ENCODE results near the gene TELO2. TPM values are rescaled to one million over a fixed set of nuclear protein-coding genes. Genes with fewer than 3 reads are reported as not detected.
A peak's percentile ranks its signal among the peaks of the same experiment; 100 is the strongest.

The TELO2 gene
- total and polyA plus RNA-seq, 2 donors (not counting 3 experiments of a cell fraction or from before 2014, with no cell fraction given), result 30.7 to 61.6 TPM

DNA sequence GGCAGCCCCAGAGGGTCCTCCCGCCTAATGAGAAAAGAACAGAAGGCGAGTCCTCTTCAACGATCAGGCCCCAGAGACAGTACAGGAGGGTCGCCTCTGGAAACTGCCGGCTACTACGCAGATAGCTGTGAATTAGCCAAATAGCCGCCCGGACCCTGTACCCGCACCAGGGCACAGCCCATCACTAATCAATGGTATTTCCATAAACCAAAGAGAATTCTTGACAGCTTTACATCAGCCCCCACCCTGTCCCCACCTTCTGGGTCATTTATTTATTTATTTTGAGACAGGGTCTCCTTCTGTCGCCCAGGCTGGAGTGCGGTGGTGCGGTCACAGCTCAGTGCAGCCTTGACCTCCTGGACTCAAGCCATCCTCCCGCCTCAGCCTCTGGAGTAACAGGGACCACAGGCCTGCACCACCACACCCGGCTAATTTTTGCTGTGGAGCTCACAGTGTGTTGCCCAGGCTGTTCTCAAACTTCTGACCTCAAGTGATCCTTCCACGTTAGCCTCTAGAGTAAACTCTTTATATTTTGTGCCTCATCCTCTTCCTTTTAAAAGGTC is 17.5 kb upstream of the TELO2 start:
- Histone ChIP-seq H3K36me3 (ENCODE audit: control insufficient read depth in 2 of 2, extremely low read depth in 1 of 2, insufficient read depth in 2 of 2, low read length in 2 of 2) (no peaks in the 10 kb centered on the region), H3K27ac (ENCODE audit: insufficient read depth, low read depth, low read length) (no peak overlapping the region), H3K4me1 (ENCODE audit: control insufficient read depth, extremely low read depth, insufficient read depth, low read length) (peaks cover 5% of the 10 kb centered on the region), H3K9me3 (replicated peaks; ENCODE audit: control insufficient read depth, insufficient read depth, low read length) (no peaks in the 10 kb centered on the region), H3K4me2 (ENCODE audit: insufficient read depth, low read length) (peak overlapping the region; percentile 6), H3K79me2 (ENCODE audit: control insufficient read depth, insufficient read depth, low read length) (peaks cover 17% of the 10 kb centered on the region), H4K20me1 (replicated peaks; ENCODE audit: control insufficient read depth, extremely low read depth, insufficient read depth, low read length) (no peaks in the 10 kb centered on the region), H3K9me1 (replicated peaks; ENCODE audit: control insufficient read depth, extremely low read depth, insufficient read depth, low read length) (no peaks in the 10 kb centered on the region), H2AFZ (ENCODE audit: low read depth, low read length) (peak overlapping the region; percentile 49), H3K27me3 (ENCODE audit: control insufficient read depth in 2 of 2, insufficient read depth in 2 of 2, low read length in 2 of 2) (no peaks in the 10 kb centered on the region), H3K4me3 (replicated peaks in 1 of 3; ENCODE audit: insufficient read depth in 1 of 3, low read depth in 1 of 3, low read length in 3 of 3) (peak overlapping the region in 2 of 3 experiments; percentile 43 to 64), H3K9ac (replicated peaks; ENCODE audit: extremely low read depth, insufficient read depth, low read length) (peak overlapping the region; percentile 79)
- CTCF ChIA-PET, result no interaction called here
- no peak for TF ChIP-seq GATA2 (IDR thresholded peaks at IDR 0.05; ENCODE audit: insufficient read depth, insufficient read length, low read depth, low read length)
- TF ChIP-seq, protein P1, sequence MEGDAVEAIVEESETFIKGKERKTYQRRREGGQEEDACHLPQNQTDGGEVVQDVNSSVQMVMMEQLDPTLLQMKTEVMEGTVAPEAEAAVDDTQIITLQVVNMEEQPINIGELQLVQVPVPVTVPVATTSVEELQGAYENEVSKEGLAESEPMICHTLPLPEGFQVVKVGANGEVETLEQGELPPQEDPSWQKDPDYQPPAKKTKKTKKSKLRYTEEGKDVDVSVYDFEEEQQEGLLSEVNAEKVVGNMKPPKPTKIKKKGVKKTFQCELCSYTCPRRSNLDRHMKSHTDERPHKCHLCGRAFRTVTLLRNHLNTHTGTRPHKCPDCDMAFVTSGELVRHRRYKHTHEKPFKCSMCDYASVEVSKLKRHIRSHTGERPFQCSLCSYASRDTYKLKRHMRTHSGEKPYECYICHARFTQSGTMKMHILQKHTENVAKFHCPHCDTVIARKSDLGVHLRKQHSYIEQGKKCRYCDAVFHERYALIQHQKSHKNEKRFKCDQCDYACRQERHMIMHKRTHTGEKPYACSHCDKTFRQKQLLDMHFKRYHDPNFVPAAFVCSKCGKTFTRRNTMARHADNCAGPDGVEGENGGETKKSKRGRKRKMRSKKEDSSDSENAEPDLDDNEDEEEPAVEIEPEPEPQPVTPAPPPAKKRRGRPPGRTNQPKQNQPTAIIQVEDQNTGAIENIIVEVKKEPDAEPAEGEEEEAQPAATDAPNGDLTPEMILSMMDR (IDR thresholded peaks at IDR 0.05; ENCODE audit: extremely low read depth in 1 of 2, insufficient read depth in 1 of 2, low read depth in 1 of 2, low read length in 2 of 2), result no peak
- TF ChIP-seq, protein P2, sequence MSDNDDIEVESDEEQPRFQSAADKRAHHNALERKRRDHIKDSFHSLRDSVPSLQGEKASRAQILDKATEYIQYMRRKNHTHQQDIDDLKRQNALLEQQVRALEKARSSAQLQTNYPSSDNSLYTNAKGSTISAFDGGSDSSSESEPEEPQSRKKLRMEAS (IDR thresholded peaks at IDR 0.05; ENCODE audit: insufficient read depth, insufficient read length), result no peak
- no peak for TF ChIP-seq POLR2A (IDR thresholded peaks at IDR 0.05; ENCODE audit: low read depth, low read length)
- TF ChIP-seq POLR2AphosphoS5 (IDR thresholded peaks at IDR 0.05; ENCODE audit: insufficient read depth, low read depth, low read length), result no peak
- TF ChIP-seq MYC (IDR thresholded peaks at IDR 0.05; ENCODE audit: low read depth, low read length), result no peak
- no peak for TF ChIP-seq JUN (IDR thresholded peaks at IDR 0.05; ENCODE audit: borderline replicate concordance, insufficient read depth, insufficient read length, low read depth)
- no peak for TF ChIP-seq EZH2 (IDR thresholded peaks at IDR 0.05; ENCODE audit: borderline replicate concordance, low read depth, low read length, severe bottlenecking)
- no peak for TF ChIP-seq FOS (IDR thresholded peaks at IDR 0.05; ENCODE audit: borderline replicate concordance, insufficient read depth, low read length)
- FAIRE-seq (no peak), DNase-seq (ENCODE audit: low read depth, low spot score) (no peak)
- intact Hi-C loops (cut with micrococcal nuclease) (loop anchor here (2.0 kb wide), 1 partner anchor 55 kb away; the partner anchor contains the start of gene UQCC4), dilution Hi-C loops (cut with MboI; ENCODE audit: extremely low pct_ligation_motif_present, low sequenced_read_pairs) (no loop called here)
- no TSS peak for BruUV-seq (replicated peaks)
- POLR2A ChIA-PET, result interaction anchor here (0.8 kb wide), 1 partner anchor 17 kb away, joined by 4 read pairs; no protein-coding TSS in a partner anchor

Measured in endothelial cell of umbilical vein (primary cell).